Measurements from ENCODE around the gene PIP5K1A.
"Not testable (repeated sequence)": the region's sequence is repeated elsewhere in the genome, so short reads cannot be mapped to it uniquely, and the experiment has no call there.

The PIP5K1A gene

DNA sequence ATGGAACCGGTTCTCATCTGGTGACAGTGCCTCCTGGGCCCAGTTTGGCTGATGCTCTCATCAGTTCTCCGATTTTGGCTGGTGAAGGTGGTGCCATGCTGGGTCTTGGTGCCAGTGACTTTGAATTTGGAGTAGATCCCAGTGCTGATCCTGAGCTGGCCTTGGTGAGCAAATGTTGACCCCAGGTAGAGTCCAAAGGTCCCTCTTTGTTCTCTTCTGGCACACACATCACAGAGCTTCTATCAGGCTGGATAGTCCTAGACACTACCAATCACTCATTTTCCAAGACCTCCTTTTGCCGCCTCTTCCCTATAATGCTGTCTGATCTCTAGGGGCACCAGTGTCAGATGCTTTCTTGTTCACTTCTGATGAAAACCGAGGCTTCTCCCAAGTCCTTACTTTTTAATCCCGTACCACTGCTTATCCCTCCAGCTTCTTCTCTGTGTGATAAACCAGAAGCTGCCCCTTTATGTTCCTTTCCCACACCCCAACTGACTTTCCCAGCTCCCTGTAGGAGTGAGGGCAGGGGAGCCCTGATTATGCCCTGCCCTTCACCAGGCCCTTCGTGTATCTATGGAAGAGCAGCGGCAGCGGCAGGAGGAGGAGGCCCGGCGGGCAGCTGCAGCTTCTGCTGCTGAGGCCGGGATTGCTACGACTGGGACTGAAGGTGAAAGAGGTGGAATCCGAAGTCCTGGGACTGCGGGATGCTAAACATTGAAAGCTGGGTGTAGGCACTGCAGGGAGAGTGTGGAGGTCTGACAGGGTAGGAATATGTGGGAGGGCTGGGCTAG lies 67.3 kb downstream of the PIP5K1A start:
- no peaks in the 10 kb centered on the region for H3K4me1 ChIP-seq
- no peak overlapping the region for H3K27ac ChIP-seq
- no peak overlapping the region for H3K4me3 ChIP-seq
- peaks cover 60 to 90% (median 70%) of the 10 kb centered on the region in 3 donors for H3K36me3 ChIP-seq
- intact Hi-C loops (cut with DNase I; ENCODE audit: low total_unique reads), result no loop called here
- no peaks in the 10 kb centered on the region for H3K27me3 ChIP-seq
- TF ChIP-seq, protein P1, sequence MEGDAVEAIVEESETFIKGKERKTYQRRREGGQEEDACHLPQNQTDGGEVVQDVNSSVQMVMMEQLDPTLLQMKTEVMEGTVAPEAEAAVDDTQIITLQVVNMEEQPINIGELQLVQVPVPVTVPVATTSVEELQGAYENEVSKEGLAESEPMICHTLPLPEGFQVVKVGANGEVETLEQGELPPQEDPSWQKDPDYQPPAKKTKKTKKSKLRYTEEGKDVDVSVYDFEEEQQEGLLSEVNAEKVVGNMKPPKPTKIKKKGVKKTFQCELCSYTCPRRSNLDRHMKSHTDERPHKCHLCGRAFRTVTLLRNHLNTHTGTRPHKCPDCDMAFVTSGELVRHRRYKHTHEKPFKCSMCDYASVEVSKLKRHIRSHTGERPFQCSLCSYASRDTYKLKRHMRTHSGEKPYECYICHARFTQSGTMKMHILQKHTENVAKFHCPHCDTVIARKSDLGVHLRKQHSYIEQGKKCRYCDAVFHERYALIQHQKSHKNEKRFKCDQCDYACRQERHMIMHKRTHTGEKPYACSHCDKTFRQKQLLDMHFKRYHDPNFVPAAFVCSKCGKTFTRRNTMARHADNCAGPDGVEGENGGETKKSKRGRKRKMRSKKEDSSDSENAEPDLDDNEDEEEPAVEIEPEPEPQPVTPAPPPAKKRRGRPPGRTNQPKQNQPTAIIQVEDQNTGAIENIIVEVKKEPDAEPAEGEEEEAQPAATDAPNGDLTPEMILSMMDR (IDR thresholded peaks at IDR 0.05), result no peak
- H3K9me3 ChIP-seq, result no peaks in the 10 kb centered on the region
- no peak for DNase-seq

DNA sequence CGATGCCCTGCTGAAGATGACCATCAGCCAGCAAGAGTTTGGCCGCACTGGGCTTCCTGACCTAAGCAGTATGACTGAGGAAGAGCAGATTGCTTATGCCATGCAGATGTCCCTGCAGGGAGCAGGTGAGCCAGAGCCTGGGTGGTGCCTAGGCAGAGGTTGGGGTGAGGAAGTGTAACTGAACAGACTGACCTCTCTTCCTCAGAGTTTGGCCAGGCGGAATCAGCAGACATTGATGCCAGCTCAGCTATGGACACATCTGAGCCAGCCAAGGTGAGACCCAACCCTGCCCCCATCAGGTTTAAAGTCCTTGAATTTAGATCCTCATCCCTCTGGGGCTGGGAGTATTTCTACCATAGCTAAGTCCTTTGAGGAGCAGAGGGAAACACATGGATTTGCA lies 68.0 kb downstream of the PIP5K1A start:
- H3K27me3 ChIP-seq, result no peaks in the 10 kb centered on the region
- peaks cover 60 to 90% (median 70%) of the 10 kb centered on the region in 3 donors for H3K36me3 ChIP-seq
- H3K4me1 ChIP-seq, result no peaks in the 10 kb centered on the region
- intact Hi-C loops (cut with DNase I; ENCODE audit: low total_unique reads), result no loop called here
- H3K4me3 ChIP-seq, result no peak overlapping the region
- no peaks in the 10 kb centered on the region for H3K9me3 ChIP-seq
- no peak for DNase-seq
- H3K27ac ChIP-seq, result no peak overlapping the region
- TF ChIP-seq, protein P1 (IDR thresholded peaks at IDR 0.05), result no peak

DNA sequence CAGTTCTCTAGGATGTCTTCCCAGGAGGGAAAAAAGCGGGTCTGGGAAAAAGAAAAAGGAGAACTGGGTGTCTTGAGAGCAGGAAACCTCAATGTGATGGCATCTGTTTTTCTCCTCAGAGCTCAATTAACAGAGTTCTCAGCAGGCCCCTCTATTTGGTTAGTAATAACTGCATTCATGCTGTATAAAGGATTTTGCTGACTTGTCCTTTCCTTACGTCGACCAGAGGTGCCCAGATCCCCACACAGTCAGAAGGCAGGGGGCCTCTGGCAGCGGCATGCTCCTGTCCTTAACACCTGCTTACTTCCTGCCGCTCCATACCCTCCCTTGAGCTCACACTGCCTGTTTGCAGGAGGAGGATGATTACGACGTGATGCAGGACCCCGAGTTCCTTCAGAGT lies 68.5 kb downstream of the PIP5K1A start:
- H3K36me3 ChIP-seq, result peaks cover 60 to 87% (median 70%) of the 10 kb centered on the region in 3 donors
- no peaks in the 10 kb centered on the region for H3K4me1 ChIP-seq
- DNase-seq, result no peak
- TF ChIP-seq, protein P1 (IDR thresholded peaks at IDR 0.05), result no peak
- H3K27me3 ChIP-seq, result no peaks in the 10 kb centered on the region
- no peaks in the 10 kb centered on the region for H3K9me3 ChIP-seq
- intact Hi-C loops (cut with DNase I; ENCODE audit: low total_unique reads), result no loop called here
- no peak overlapping the region for H3K27ac ChIP-seq
- no peak overlapping the region for H3K4me3 ChIP-seq

GRCh38 chr1:151267760-151268159 lies 69.4 kb downstream of the PIP5K1A start:
- intact Hi-C loops (cut with DNase I; ENCODE audit: low total_unique reads), result no loop called here
- TF ChIP-seq, protein P1 (IDR thresholded peaks at IDR 0.05), result no peak
- H3K27ac ChIP-seq, result no peak overlapping the region
- no peak for DNase-seq
- H3K4me1 ChIP-seq, result no peaks in the 10 kb centered on the region
- peaks cover 51 to 84% (median 64%) of the 10 kb centered on the region in 3 donors for H3K36me3 ChIP-seq
- H3K4me3 ChIP-seq, result no peak overlapping the region
- no peaks in the 10 kb centered on the region for H3K27me3 ChIP-seq
- no peaks in the 10 kb centered on the region for H3K9me3 ChIP-seq

- no peaks in the 10 kb centered on the region for H3K27me3 ChIP-seq
- H3K36me3 ChIP-seq, result peaks cover 3 to 25% (median 7%) of the 10 kb centered on the region in 3 donors
- TF ChIP-seq, protein P1 (IDR thresholded peaks at IDR 0.05), result no peak
- H3K9me3 ChIP-seq, result no peaks in the 10 kb centered on the region
- H3K4me3 ChIP-seq, result no peak overlapping the region
- intact Hi-C loops (cut with DNase I; ENCODE audit: low total_unique reads), result no loop called here
- no peak for DNase-seq
- H3K27ac ChIP-seq, result no peak overlapping the region
- no peaks in the 10 kb centered on the region for H3K4me1 ChIP-seq
These were observed 75.6 kb downstream of the PIP5K1A start for GRCh38 chr1:151273924-151274466.

GRCh38 chr1:151275341-151275740 lies 77.0 kb downstream of the PIP5K1A start:
- H3K4me3 ChIP-seq; H3K9me3 ChIP-seq; intact Hi-C loops (cut with DNase I; ENCODE audit: low total_unique reads); DNase-seq; H3K27ac ChIP-seq; H3K4me1 ChIP-seq; H3K27me3 ChIP-seq: not testable (repeated sequence)
- peaks cover under 1 to 11% (median 5%) of the 10 kb centered on the region in 3 donors for H3K36me3 ChIP-seq
